Progenitor cell of endocrine pancreas (in vitro differentiated cells): Measurements from ENCODE around the gene TACC2. TPM values are rescaled to one million over a fixed set of nuclear protein-coding genes. Genes with fewer than 3 reads are reported as not detected.

Experiments
- DNase-seq: peaks from one replicate; pipeline ENCODE4 v3.0.0; 2021; ENCODE audit warnings: low spot score; ENCODE audit not compliant: unreplicated experiment
- H3K27ac Mint-ChIP-seq: 2 replicates; pipeline ENCODE4 v1.8.0; 2021; ENCODE audit warnings: mild to moderate bottlenecking, moderate library complexity, mixed read lengths
- H3K27me3 Mint-ChIP-seq: 2 replicates; pipeline ENCODE4 v1.8.0; 2021; ENCODE audit warnings: mixed read lengths
- H3K36me3 Mint-ChIP-seq: 2 replicates; pipeline ENCODE4 v1.8.0; 2022; ENCODE audit warnings: mixed read lengths; ENCODE audit not compliant: insufficient read depth
- H3K4me1 Mint-ChIP-seq: 2 replicates; pipeline ENCODE4 v1.8.0; 2021; ENCODE audit warnings: low read depth, mixed read lengths
- H3K4me3 Mint-ChIP-seq: 2 replicates; pipeline ENCODE4 v1.8.0; 2021; ENCODE audit warnings: low read depth, mild to moderate bottlenecking, moderate library complexity, mixed read lengths
- H3K9me3 Mint-ChIP-seq: 2 replicates; pipeline ENCODE4 v1.8.0; 2021; ENCODE audit warnings: low read depth, mixed read lengths
- CTCF ChIP-seq: fragments of 200-600 bp; sonication (generic); IDR thresholded peaks from one replicate; pipeline ENCODE4 v1.5.0; 2021; ENCODE audit warnings: antibody characterized with exemption, mild to moderate bottlenecking; ENCODE audit not compliant: unreplicated experiment
- total RNA-seq: library from RNA; stranded (reverse); gene quantifications from 2 replicates; pipeline ENCODE4 v1.2.1, GENCODE V29; 2021

TACC2 gene
- total RNA-seq, 1 donor from 2014 or later: 60.4 TPM

DNA sequence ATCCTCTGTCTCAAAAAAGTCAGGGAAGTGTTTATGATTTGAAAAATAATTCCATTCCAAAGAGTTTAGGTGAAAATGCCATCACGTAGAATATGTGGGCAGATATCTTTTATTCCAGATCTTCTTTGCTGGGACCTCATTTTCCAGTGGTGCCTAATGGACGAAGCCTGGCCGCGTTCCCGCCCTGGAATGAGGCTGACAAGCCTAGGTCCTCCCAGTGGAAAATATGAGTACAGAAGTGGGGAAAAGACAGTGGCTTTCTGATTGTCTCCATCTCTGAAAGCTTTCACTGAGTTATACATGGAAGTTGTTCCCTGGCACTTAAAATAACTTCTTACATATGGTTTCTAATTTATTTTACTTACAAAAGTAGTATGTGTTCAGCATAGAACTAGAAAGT lies 139.4 kb downstream of the TACC2 start:
- no peak for TF ChIP-seq CTCF
- H3K4me1 Mint-ChIP-seq: peaks cover 17% of the 10 kb centered on the region
- H3K9me3 Mint-ChIP-seq: no peaks in the 10 kb centered on the region
- no peak for DNase-seq
- no peak overlapping the region for H3K27ac Mint-ChIP-seq
- H3K36me3 Mint-ChIP-seq: peaks cover 7% of the 10 kb centered on the region
- no peak overlapping the region for H3K4me3 Mint-ChIP-seq
- H3K27me3 Mint-ChIP-seq: no peaks in the 10 kb centered on the region

- Mint-ChIP-seq H3K9me3 (no peaks in the 10 kb centered on the region), H3K36me3 (peaks cover 9% of the 10 kb centered on the region), H3K4me3 (no peak overlapping the region), H3K27ac (no peak overlapping the region), H3K4me1 (peaks cover 17% of the 10 kb centered on the region), H3K27me3 (no peaks in the 10 kb centered on the region)
- no peak for DNase-seq
- no peak for TF ChIP-seq CTCF
Measured at GRCh38 chr10:122130474-122131110, 141.6 kb downstream of the TACC2 start.

GRCh38 chr10:122132331-122132755 lies 143.4 kb downstream of the TACC2 start:
- Mint-ChIP-seq H3K27ac (peak overlapping the region; percentile 47), H3K4me3 (no peak overlapping the region), H3K9me3 (no peaks in the 10 kb centered on the region), H3K36me3 (peaks cover 7% of the 10 kb centered on the region), H3K4me1 (peaks cover 17% of the 10 kb centered on the region), H3K27me3 (no peaks in the 10 kb centered on the region)
- TF ChIP-seq CTCF: no peak
- no peak for DNase-seq

DNA sequence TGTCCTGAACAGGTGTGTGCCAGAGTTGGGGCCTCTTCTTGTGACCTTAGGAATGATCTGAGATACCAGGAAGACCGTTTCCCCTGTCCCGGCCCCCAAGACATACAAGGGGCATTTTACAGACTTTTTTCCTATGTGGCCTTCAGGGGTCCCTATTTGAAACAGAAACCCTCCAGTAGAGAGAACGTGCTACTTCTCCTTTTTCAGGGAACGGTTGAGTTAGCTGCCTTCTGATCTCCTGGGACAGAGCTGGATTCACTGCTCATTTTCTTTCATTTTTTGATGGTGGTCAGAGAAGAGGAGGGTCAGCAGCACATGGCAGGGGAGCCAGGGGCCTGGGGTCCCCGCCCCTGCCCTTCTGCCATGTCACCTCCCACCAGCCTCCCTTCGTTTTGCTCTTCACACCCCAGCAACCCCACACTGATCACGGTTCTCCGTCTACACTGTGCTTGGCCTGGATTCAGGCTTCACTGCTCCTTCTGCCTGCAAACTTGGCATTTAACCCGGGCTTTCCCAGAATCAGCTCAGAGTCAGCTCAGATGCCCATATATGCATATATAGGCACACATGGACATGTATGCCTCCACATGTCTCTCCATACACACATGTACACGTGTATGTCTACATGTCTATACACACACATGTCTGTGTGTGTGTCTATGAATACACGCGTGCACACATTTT lies 144.1 kb downstream of the TACC2 start:
- H3K36me3 Mint-ChIP-seq: peaks cover 9% of the 10 kb centered on the region
- H3K27ac Mint-ChIP-seq: no peak overlapping the region
- H3K27me3 Mint-ChIP-seq: no peaks in the 10 kb centered on the region
- H3K4me1 Mint-ChIP-seq: peaks cover 16% of the 10 kb centered on the region
- H3K9me3 Mint-ChIP-seq: no peaks in the 10 kb centered on the region
- H3K4me3 Mint-ChIP-seq: no peak overlapping the region
- no peak for TF ChIP-seq CTCF
- no peak for DNase-seq

DNA sequence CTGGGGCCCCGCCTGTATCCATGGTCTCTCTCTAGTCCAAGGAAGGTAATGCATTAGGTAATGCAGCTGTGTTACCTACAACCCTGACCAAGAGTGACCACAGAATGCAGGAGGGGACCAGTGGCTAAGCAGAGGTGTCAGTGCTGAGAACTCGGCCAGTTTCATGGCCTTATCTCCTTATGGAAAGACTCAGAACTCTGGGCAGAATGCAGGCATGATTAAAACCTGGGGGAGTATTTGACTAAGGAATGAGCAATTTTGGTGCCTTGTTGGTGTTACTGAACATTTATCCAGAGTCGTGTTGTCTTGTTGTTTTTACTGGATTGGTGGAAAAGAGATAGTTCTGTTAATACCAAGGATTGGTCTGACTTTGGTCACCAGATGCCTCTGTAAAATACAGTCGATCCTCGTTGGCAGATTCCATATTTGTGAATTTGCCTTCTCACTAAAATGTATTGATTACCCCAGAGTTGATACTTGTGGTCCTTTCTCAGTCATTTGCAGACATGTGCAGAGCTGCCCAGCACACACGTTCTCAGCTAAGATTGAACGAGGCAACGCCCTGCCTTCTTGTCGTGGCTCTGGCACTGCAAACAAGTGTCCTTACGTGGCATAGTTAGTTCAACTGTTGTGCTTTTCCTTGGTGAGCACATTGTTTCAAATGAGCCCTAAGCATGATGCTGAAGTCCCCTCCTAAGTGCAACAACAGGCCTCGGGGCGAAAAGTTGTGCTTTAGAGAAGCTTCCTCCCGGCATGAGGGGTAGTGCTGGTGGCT lies 146.5 kb downstream of the TACC2 start:
- DNase-seq: no peak
- H3K36me3 Mint-ChIP-seq: peaks cover 9% of the 10 kb centered on the region
- no peak overlapping the region for H3K27ac Mint-ChIP-seq
- H3K9me3 Mint-ChIP-seq: no peaks in the 10 kb centered on the region
- no peak overlapping the region for H3K4me3 Mint-ChIP-seq
- TF ChIP-seq CTCF: no peak
- no peaks in the 10 kb centered on the region for H3K27me3 Mint-ChIP-seq
- peaks cover 20% of the 10 kb centered on the region for H3K4me1 Mint-ChIP-seq
